NCI-H1417 treated with DMSO at 0.1 percent for 48 hours (cell line): ENCODE measurements around the gene BEX4.
A peak's percentile ranks its signal among the peaks of the same experiment; 100 is the strongest.
"Not testable (repeated sequence)": the region's sequence is repeated elsewhere in the genome, so short reads cannot be mapped to it uniquely, and the experiment has no call there.

Source experiments
- DNase-seq: peaks from one replicate; lab custom pipeline; 2025; lab: John Stamatoyannopoulos, UW

The BEX4 gene, protein sequence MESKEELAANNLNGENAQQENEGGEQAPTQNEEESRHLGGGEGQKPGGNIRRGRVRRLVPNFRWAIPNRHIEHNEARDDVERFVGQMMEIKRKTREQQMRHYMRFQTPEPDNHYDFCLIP

DNA sequence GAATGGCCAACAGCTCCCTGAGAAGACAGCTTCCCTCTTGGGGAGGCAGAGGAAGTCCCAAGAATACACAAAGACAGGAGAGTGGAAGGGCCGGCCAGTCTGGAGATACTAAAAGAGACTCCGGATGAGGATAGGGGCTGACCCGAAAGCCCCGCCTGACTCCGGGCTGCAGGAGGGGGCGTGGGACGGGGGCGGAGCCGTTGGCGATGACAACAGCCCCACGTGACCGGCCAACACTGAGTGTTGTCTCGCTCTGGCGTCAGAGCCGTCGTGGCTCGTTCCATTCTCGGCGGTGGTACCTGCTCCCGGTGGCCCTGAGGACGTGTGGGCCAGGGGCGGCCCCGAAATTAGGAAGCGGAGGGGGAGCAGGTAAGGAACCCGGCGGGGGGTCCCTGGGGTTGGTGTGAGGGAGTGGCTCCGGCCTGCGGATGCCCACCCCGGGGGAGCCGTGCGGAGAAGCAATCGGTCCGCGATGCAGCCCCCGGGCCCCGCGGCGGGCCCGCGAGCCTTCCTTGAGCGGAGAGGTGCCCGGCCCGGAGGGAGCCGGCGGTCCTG is at the start of gene BEX4:
Gene BEX4 (plus strand): TSS at position 239 of the 555 bp plus-strand sequence. CDS start 1,046 bp downstream, outside the sequence.
- DNase-seq, result no peak

DNA sequence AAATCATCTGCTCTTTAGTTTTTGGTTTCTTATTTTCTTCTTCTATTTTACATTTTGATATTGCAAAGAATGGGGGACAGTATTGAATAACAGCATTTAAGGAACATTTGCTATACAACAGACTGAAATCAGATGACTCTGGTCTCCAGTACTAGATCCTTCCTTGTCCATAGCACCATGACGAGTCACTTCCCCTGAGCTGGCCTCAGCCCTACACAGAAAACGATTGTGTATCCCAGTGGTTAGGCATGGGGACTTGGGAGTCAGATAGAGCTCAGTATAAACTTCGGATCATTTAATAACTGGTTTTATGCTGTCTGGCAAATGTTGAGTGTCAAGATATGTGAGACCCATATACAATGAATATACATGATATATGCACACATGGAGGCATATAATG is 44.7 kb upstream of the BEX4 start:
- no peak for DNase-seq

DNA sequence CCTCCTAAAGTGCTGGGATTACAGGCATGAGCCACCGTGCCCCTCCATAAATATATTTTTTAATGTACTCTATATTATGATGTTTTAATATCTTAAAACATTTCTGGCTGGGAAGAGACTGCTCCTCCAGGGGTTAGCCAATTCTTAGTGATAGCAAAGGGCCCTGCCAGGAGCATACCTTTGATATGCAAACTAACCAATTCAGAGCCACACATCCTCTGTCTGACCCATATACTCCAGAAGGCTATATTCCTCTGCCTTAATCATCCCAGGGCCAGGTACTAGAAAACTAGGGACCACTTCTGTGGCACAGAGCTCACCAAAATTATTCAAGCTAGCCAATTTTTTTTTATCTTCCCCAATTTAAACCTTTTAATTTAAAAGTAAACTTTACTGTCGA is 43.6 kb upstream of the BEX4 start:
- DNase-seq, result no peak

DNA sequence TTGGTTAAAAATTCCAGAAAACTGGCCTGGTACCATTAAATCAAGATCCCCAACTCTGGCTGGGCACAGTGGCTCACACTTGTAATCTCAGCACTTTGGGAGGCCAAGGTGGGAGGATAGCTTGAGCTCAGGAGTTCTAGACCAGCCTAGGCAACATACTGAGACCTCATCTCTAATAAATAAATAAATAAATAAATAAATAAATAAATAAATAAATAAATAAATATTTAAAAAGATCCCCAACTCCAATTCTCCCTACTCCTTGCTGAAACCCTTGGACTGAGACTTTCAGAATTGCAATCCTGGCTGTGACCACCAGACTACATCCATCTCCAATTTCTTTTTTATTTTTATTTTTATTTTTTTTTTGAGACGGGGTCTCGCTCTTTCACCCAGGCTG is 39.7 kb upstream of the BEX4 start:
- DNase-seq, result not testable (repeated sequence)

DNA sequence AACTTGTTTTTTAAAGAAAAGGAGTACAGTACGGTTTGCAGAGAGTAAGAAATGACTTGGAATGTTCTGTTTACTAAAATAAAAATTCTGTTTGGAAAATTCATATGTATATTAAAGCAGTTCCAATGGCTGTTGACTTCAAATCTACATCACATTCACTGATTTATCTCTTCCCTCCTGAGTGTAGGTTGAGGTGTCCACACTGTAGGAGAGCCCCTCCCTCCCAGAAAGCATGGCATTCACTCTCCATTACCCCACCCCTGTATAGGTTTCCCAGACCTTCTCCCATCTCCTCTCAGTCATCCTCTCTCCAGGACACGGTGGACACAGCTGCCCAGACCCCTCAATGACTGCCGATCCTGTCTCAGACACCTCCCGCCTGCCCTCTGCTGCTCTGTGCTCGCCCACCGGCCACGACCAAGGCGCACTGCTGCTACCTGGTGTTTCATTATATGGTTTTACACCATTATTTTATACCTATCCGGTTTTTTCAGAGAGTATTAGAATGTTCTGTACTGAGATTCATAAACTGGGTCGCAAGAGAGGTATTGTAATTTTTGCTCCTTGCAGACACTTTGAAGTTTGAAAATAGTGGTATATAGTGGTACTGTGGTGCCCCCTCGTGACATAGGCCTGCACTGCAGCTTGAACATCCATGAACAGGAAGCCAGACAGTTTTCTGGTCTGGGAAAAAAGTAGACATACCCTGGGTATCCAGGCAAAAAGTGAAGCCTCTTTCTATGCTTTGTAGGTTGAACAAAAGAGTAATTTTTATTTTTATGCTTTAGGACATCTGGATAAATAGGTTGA is 38.8 kb upstream of the BEX4 start:
- DNase-seq, result no peak

DNA sequence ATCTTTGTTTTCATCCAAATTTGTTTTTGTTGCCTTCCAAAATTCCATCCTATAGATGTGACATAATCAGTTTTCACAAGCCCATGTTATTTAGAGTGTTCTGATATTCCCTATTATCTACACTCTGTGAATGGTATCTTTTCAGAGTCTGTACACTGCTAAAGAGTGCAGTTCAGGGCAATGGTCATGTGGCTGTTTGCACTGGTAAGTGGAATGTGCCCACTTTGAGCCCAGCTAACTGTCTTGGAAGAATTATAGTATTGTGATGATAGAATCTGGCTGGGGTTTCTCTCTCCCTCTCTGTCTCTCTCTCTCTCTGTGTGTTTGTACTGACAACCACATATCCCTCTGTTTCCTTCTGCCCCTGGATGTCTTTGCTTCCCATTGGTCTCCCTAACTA is 37.4 kb upstream of the BEX4 start:
- DNase-seq, result no peak

DNA sequence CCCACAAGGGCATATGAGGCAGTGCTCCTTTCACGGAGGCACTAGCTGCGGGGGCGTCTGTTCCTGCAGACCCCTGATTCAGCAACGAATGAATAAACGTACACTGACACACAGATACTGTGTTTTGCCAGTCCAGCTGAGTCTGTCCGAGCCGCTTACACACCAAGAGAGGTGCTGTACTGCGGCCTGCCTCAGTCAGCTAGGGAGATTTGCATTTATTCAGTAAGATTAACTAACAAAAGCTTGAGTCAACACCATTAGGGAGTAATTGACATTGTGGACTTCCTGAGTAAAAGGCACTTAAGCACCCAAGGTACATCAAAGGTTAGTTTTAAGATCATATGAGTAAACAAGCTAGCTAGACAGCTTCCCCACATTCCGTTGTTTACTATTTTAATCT is 31.0 kb upstream of the BEX4 start:
- DNase-seq, result peak; percentile 3

DNA sequence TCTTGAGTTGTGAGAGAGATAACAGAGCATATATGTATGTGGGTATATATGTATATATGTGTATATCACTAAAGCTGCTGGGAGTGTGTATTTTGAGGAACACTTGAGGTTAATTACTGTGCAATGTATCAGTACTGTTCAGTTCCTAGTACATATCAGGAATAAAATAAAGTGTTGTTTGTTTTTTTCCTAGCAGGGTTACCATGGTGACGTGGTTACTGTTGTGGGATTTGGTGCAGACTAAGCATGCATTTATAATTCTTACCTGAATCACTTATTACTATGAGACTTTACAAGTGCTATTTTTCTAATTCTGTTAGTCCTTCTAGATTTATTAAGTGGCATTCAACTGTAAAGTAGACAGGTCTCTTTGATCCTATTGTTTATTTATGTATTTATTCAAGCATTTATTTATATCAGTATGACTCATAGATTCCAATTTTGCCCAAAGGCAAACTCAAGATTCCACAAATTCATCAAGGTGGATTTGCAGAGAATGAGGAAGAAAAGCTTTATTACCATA is 26.9 kb upstream of the BEX4 start:
- no peak for DNase-seq

DNA sequence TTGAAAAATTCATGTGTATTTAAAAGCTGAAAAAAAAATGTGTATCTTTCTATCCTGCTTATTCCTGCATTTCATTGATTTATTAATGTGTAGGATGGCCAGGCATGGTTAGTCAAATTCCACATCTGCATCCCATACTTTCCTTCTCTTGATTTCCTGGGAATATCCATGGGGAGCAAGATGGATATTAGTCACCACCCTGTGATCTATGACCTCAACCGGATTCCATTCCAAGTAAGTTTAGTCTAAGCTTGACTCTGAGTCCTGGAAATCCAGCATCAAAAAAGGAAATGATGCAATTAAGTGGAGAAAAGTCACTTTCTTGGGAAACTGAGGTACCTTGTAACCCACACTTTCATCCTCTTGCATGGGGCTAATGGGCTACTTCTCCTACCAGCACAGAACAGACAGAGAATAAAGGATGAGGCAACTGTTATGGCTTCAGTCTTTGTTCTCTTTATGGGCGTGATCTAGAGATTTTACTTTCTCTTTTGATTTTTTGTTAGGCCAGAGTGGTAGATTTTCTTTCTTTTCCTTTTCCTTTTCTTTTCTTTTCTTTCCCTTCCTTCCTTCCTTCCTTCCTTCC is 17.1 kb upstream of the BEX4 start:
- no peak for DNase-seq

DNA sequence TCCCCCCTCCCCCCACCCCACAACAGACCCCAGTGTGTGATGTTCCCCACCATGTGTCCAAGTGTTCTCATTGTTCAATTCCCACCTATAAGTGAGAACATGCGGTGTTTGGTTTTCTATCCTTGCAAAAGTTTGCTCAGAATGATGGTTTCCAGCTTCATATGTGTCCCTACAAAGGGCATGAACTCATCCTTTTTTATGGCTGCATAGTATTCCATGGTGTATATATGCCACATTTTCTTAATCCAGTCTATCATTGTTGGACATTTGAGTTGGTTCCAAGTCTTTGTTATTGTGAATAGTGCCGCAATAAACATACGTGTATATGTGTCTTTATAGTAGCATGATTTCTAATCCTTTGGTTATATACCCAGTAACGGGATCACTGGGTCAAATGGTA is 16.2 kb upstream of the BEX4 start:
- DNase-seq, result not testable (repeated sequence)

DNA sequence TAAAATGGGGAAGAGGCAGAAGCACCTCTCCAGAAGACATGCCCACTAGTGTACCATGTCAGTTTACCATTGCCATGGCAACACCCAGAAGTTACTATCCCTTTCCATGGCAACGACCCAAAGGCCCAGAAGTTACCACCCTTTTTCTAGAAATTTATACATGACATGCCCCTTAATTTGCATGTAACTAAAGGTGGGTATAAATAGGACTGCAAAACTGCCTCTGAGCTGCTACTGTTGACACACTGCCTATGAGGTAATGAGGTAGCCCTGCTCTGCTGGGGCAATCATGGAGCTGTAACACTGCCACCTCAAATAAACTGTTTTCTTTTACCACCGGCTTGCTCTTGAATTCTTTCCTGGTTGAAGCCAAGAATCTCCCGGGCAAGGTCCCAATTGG is 13.9 kb upstream of the BEX4 start:
- DNase-seq, result no peak

DNA sequence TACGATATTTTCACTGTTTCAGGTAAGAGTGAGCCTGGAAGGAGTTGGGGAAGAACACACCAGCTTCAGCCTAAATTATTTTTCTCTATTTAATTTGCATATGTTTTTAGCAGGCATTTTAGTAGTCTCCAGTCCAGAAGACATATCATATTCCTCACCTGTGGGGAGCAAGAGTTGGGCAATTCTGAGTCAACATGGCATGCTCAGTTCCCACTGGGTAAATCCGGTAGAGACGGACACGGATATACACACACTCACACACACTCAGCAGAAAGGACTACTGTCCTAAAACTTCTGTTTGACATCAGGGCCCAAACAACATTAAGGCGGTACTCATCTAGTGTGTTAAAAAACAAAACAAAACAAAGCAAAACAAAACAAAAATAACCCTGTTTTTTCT is 4.9 kb upstream of the BEX4 start:
- DNase-seq, result no peak

DNA sequence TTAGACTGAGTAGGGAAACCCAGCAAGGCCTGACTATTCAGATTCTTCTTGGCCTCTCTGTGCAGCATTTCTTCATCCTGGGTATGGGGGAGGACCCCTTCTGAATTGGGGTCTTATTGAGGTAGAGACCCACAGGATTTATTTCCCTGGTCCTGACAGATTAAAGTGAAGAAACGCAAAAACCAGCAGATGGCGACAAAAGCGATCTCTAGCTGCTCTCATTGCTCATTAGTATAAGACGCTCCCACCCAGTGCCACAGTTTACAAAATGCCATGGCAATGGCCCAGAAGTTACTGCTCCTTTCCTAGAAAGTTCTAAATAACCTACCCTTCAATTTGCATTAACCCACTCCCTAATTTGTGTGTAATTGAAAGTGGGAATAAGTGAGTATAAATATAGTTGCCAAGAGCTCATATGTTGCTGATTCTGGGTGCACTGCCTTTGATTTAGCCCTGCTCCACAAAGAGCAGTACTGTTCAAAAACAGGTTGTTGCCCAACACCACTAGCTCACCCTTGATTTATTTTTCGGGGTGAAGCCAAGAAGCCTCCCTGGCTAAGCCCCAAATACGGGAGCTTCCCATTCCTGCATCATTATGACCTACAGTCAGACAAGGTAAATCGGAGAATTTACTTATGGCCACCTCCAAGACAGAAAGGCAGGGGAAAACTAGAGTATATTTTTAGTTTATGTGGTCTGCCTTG is 3.7 kb upstream of the BEX4 start:
- DNase-seq, result no peak

DNA sequence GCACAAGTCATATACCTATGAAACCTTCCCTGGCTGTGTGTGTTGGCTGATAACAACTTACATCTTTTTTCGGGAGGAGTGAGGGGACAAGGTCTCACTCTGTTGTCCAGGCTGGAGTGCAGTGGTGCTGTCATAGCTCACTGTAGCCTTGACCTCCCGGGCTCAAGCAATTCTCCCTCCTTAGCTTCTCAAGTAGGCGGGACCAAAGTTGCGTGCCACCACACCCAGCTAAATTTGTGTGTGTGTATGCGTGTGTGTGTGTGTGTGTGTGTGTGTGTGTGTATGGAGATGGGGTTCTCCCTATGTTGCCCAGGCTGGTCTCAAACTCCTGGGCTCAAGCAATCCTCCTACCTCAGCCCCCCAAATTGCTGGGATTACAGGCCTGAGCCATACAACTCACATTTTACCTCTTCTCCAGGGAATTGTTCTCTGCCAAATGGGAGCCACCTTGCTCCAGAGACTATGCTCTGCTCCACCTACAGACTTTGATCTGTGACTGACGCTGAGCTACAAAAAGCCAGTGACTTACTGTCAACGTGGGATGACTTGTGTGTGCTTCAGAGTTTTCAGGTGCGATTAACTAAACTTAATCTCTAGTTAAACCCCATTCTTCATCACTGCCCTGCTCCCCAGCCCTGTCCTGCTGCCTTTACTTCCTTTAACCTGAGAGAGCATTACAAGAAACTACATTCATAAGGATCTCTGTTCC is 2.0 kb upstream of the BEX4 start:
- DNase-seq, result no peak

DNA sequence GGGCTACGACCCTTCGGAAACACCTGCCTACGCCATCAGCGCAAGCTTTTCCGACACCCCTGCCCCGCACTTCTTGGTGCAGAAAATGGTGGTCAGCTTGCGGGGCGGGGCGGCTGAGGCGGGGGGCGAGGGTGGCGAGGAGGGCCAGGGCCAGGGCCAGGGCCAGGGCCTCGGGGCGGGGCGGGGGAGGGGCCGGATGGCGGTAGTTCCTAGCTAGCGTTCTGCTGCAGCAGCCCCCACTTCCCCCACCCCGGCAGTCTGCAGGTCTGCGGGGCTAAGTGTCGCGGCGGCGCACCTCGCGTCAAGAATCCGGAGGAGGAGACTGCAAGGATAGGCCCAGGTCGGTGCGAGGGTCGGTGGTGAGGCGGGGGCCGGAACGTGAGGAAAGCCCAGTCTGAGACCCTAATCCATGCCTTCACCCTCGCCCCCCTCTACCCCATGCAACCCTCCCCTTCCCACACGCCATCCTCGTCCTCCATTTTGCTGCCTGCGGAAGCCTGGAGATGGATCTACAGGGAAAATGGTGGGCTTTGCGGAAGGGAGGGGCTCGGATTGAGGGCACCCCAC is 600 bp downstream of the BEX4 start:
- no peak for DNase-seq

DNA sequence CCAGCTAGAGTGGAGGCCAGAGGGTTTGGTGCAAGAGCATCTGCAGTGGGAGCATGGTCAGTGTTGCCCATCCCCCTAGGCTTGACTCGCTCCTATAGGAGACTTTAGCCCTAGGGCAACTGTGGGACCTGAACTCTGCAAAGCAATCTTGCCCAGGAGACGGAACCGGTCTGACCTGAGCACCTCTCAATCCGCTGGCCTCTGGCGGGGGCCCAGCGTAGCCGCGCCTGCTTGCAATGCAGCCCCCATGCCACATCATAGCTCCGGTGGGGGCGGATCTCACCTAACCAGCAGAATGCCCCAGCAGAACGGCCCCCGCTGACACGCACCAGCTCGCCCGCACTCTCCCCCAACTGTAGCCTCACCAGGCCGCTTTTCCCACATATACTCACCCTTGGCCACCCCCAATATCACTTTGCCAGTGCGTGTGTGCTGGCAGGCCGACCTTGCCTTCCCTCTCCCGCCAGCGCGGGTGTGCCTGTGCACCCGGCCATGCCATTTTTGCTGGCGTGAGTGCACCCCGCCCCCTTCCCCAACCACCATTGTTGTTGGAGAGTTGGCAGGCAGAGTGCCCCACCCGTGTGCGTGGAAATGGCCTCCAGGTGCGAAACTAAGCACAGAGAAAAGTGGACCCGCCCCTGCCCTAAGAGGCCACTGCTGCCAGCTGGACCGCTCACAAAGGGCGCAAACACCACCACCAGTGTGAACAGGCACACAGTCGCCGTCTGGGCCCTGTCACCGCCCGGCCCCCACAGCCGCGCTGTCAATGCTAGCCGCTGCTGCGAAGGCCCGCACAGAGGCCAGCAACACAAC is 5.8 kb downstream of the BEX4 start:
- DNase-seq, result no peak

DNA sequence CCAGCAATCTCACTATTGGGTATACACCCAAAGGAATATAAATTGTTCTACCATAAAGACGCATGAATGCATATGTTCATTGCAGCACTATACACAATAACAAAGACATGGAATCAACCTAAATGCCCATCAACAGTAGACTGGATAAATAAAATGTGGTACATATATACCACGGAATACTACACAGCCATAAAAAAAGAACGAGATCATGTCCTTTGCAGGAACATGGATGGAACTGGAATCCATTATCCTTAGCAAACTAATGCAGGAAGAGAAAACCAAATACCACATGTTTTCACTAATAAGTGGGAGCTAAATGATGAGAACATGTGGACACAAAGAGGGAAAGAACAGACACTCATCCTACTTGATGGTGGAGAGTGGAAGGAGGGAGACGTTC is 11.0 kb downstream of the BEX4 start:
- DNase-seq, result not testable (repeated sequence)

DNA sequence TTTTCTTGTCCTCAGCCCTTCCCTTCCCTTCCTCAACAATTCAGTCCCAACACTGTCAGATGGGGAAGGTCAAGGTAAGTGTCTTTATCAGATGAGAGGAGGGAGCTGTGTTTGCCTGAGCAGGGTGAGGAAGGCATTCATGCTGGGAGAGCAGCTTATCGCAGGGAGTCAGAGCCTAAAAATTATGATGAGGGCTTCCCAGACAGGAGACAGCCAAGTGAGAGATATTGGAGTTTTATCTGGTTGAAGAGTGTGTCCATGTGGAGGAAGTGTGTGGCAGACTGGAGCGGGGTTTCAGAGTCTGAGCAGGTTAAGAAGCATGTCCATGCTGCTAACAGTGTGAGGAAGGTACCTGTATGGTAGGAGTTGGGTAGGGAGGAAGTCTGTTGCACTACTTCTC is 18.4 kb downstream of the BEX4 start:
- DNase-seq, result no peak

DNA sequence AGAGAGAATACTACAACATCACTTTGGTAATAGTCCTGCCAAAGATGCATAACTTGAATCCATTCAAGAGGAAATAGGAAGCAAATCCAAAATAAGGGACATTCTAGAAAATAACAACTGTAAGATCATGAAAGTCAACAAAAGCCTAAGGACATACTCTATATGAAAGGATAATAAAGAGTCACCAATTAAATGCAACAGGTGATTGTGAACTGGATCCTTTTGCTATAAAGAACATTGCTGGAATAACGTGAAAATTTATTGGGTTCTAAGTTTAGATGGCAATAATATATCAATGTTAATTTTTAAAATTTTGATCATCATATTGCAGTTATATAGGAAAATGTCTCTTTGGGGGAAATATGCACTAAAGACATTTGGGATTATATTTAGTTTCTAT is 20.0 kb downstream of the BEX4 start:
- DNase-seq, result no peak

DNA sequence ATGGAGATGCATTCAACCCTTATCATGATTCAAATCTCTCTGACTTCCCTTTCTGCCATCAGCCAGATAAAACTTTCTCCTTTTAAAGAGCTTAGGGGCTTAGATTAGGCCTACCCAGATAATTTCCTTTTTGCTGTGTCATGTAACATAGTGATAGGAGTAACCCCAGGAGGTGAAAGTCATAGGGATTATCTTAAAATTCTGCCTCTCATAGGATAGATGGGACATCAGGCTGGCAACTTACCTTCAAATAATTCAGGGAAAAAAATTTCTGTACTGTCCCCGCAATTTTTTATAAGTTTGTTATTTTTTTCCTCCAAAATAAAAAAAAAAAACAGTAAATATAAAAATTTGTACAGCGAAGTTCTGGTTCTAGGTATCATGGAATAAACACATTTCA is 20.7 kb downstream of the BEX4 start:
- not testable (repeated sequence) for DNase-seq

DNA sequence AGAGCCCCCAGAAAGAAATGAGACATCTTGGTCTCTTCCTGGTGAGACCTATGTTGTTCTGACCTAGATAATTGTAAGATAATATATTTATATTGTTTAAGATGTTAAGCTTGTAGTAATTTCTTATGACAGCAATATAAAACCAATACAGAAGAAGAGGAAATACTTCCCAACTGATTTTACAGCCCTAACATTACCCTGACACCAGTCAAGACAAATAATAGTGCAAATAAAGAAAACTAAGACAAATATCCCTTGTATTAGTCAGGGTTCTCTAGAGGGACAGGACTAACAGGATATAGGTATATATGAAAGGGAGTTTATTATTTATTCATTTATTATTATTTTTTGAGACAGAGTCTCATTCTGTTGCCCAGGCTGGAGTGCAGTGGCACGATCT is 21.4 kb downstream of the BEX4 start:
- DNase-seq, result no peak
